ENCODE results near the gene CARNS1. TPM values are rescaled to one million over a fixed set of nuclear protein-coding genes. Genes with fewer than 3 reads are reported as not detected.
A peak's percentile ranks its signal among the peaks of the same experiment; 100 is the strongest.
"Not testable (repeated sequence)": the region's sequence is repeated elsewhere in the genome, so short reads cannot be mapped to it uniquely, and the experiment has no call there.

The CARNS1 gene
- polyA plus RNA-seq, 3 donors = 1.9 to 5.2 (median 4.1) TPM

DNA sequence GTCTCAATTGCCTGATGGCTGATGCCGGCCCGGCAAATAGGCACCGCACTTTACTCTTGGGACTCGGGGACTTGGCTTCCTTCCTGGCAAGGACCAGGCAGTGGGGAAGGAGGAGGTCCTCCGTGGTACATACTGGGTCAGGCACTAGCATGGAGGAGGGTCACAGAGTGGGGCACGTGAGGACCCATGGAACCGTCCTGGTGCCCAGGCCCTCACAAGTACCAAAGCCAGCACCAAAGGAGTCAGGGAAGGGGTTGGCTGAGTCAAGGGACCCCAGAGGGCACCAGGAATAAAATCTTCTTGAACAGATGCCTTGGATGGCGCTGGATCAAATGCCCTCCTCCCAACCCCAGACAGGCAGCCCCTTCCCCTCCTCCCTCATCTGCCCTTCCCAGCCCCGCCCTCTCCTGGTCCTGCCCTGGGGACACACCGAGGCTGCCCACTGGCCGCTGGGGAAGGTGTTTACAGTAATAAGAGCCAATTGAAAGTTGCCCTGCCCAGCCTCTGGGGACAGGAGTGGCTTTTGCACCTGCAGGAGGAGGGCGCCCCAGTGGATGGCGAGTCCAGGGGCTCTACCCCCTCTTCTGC, 5.6 kb upstream of the CARNS1 start:
- DNase-seq = no peak

DNA sequence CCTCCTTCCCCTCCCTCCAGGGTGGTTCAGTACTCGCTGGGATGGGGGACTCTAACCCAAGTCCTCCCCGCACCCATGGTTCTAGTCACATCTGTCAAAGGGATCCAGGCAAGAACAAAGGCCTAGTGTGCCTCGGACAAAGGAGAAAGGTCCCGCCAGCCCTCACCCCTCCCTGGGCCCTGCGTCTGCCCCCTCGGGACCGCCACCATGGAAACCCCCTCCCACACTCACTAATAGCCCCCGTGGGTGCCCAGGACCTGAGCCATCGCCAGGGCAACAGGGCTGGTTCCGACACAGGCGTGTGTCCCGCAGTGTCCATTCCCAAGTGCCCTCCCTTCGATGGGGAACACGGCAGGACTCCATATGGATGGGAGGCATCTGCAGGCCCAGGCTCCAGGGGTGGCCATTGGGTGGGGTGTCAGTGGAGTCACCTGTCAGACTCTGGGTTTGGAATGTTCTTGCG, 5.1 kb upstream of the CARNS1 start:
- DNase-seq = no peak

DNA sequence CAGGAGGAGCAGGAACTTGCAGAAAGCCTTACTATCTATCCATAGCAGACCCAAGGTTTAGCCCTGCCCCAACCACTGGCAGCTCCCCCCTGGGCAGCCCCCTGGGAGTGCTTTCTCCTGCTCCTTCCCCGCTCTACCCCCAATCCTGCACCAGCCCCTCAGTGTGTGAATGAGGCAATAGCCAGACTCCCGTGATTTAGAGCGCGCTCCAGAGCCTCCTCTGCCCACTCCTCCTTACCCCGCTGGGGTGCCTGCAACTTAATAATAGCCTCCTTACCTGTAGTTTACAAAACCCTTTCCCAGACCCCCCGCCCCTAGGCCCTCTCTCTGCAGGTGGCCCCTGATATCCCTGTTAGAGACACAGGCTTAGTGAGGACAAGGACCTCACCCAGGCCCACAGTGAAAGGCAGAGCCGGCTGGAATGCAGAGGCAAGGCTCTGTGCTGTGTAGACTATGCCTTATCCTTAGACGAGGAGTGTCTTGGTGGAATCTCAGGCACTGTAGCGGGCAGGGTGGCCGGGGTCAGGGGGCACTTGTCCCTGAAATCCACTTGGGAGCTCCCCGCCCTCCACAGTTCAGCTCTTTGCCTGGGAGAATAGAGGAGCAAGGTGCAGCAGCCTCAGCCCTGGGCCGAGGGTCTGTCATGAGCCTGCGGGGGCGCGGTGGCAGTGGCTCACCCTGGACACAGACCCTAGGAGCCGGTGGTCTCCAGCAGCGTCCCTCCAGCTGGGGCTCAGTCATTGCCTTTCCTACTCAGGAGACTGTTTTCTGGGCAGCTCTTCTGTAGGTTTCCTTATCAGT, 4.3 kb upstream of the CARNS1 start:
- no peak for DNase-seq

DNA sequence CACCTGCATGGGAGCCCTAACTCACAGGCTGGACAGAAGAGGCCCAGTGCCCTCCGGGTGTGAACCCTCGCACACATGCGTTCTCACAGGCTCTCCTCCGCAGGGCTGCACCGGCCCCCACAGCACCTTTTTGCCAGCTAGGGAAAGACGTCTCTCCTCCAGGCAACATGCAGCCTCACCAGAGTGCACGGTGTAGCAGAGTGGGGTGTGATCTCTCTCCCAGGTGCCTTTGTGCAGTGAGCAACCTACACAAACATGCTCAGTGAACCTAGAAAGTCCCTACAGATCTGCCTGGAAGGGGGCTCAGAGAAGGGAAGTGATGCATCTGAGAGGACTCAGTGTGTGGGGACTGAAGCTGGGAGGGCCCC, 3.7 kb upstream of the CARNS1 start:
- DNase-seq = no peak

DNA sequence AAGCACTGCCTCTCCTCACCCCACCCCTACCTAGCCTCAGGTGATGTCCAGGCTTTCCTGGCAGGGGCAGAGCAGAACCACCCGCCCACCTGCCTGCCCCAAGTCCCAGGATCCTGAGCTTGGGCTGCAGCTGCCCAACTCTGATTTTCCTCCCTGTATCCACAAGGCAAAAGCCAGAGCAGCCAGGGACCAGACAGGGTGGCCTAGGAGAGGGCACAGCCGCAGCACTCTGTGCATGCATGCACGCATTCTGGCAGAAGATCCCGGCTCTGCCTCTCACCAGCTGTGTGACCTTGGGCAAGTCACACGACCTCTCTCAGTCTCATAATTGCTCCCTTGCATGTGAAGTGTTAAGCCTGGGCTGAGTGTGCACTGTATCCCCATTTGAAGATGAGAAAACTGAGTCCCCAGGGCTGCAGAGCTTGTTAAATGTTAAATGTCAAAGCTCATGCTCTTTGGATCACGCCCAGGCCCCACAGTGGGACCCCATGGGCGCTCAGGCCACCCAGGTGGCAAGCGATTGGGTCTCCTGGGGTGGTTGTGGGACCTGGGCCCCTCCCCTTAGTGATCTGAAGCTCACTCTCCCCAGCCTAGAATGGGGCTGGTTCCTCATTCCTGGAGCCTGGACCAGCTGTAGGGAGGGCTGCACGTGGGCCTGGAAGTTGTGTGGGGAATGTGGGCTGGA, 2.8 kb upstream of the CARNS1 start:
- no peak for DNase-seq

DNA sequence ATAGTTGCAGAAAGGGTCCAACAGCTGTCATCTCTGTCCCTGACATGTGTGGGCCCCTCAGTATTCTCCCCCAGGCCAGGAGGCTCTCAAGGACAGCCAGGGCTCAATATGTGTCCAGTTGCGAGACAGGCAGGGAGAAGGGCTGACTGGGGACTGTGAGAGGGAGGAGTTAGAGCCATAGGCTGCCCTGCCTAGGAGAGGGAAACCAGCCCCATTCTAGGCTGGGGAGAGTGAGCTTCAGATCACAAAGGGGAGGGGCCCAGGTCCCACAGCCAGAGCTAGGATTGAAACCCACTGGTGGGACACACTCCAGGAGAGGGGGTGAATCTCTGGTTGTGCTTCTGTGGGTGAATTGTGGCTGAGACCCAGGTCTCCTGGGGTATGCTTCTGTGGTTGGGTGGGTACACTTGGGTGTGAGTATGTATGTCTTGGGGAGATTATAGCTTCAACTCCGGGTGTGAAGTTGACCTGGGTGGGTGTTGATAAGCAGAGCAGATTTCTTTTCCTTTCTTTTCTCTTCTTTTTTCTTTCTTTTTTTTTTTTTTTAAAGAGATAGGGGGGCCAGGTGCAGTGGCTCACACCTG, 2.1 kb upstream of the CARNS1 start:
- no peak for DNase-seq

DNA sequence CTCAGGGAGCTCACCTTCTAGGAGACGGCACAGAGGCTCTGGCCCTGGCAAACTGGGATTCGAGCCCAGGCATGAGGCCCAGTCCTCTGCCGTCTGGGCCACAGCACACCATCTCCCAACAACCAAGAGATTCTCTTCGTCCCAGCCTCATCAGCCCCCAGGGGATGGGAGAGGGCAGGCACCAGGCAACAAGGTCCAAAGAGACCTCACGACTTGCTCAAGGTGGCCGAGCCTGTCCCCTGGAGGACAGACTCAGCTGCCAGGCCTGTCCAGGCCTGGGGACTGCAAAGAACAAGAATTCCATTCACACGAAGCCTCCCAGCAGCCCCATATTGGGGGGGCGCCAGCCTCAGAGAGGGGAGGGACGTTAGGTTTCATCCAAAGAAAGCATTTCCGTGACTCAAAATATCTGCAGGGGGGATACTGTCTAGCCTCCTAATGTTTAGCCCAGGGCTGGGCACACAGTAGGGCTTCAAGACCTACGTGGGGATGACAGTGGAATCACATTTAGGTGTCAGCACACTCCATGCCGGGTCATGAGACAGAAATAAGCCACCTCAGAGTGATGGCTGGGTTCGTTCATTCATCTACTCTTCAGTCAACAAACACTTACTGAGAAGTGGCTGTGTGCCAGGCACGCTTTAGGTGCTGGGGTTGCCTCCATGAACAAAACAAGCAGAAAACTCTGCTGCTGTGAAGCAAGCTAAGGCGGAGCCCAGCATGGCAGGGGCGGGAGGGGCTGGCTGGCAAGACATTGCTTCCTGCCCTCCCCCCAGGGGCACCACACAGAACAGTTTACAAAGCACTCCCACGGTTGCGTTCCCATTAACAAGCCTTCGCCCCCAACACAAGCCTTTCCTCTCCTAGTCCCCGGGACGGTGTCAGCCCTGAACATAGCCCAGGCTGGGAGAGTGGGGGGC, 1.2 kb downstream of the CARNS1 start:
- DNase-seq = no peak

DNA sequence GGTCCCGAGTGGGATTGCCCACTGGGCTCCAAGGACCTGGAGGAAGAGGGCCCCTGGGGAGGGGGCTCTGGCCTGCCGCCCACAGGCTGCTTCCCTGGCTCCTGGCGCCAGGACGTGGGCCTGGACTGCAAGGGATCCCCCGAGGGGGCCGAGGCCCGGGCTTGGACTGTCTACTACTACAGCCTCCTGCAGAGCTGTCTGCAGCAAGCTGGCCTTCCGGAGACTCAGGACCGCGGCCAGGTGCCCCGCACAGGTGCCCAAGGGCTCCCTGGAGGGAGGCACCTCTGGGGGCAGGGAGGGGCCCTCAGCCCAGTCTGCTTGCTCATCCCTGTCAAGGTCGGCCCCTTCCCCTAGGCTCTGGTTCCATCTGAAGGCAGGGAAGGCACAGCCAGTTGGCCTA, 1.9 kb downstream of the CARNS1 start:
- DNase-seq = no peak

DNA sequence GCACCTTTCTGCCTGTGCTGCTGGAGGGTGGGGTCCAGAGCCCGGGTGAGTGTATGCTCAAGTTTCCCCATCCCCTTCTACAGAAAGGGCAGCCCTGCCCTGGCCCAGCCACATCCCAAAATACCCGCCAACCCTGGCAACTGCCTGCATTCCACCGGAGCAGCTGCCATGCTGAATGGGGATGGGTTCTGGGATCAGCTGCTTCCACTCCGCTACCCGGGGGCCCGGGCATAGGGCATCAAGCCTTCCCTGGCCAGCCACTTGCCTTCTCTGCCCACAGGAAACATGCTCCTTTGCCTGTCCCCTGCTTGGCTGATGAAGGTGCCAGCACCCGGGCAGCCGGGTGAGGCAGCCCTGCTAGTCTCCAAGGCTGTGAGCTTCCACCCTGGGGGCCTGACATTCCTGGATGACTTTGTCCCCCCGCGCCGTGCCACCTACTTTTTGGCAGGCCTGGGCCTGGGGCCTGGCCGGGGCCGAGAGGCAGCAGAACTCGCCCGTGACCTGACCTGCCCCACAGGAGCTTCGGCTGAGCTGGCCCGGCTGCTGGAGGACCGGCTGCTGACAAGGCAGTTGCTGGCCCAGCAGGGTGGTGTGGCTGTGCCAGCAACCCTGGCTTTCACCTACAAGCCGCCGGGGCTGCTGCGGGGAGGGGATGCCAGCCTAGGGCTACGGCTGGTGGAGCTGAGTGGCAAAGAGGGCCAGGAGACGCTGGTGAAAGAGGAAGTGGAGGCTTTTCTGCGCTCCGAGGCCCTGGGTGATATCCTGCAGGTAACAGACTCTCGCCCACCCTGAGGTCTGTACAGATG, 3.2 kb downstream of the CARNS1 start:
- no peak for DNase-seq

DNA sequence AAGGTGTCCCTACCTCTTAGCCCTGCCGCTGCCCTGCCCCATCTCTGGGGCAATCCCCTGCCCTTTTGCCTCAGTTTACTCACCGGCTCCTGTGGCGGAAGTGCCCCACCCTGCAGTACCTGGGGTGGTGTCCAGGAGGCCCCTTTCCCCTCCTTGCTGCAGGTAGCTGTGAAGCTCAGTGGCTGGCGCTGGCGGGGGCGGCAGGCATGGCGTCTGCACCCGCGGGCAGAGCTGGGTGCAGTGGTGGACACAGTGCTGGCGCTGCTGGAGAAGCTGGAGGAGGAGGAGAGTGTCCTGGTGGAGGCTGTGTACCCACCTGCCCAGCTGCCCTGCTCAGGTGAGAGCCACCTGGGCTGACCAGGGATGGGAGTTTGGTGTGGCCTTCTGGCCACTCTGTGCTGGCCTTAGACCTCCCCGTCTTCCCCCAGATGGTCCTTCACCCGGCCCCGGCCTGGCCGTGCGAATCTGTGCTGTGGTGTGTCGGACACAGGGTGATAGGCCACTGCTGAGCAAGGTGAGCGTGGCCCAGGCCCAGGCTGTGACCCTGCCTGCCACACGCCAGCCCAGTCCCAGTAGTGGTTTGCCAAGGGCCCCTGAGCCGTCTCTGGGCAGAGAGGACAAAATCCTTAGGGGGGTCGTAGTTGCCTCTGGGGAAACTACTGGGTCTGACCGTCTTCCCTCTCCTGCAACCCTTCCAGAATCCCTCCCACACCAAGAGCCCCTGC, 4.0 kb downstream of the CARNS1 start:
- DNase-seq = no peak

DNA sequence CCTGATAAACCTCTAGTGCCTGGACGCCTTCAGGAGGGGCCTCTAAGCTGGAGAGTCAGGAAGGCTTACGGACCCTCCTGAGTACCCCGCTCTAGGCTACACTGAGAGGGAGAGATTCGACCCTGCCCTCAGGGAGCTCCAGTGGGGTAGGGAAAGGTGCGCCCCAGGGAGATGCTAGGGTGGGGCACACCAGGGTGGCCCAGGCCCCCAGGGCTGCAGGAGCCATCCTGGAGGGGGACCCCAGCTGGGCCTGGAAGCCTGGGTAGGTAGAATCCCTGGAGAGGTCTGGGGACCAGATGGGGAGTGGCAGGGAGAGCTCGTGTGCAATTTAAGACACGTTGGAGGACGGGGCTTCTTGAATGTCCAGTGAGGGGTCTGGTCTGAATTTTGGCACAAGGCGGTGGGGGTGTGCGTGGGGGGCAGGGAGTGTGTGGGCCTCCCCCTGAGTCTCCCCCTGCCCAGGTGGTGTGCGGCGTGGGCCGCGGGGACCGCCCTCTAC, 4.7 kb downstream of the CARNS1 start:
- no peak for DNase-seq

DNA sequence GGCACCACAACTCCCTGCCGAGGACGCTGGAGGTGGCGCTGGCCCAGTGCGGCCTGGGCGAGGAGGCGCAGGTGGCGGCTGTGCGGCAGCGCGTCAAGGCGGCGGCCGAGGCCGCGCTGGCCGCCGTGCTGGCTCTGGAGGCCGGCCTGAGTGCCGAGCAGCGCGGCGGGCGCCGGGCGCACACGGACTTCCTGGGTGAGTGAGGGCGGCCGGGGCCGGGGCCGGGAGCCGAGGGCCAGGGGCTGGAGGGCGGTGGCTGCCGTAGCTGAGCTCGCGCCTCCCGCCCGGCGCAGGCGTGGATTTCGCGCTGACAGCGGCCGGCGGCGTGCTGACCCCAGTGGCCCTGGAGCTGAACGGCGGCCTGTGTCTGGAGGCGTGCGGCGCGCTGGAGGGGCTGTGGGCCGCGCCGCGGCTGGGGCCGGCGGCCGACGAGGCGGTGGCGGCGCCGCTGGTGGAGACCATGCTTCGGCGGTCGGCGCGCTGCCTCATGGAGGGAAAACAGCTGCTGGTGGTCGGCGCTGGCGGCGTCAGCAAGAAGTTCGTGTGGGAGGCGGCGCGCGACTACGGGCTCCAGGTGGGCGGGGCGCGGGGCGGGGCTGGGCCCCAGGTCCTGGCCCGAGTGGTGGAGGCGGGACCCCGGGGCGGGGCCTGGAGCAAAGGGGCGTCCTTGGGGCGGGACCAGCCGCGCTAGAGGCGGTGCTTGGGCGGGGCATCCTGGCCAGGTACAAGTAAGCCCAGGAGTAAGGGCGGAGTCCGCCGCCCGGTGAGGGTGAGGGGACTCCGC, 5.4 kb downstream of the CARNS1 start:
- DNase-seq = peak; percentile 94

DNA sequence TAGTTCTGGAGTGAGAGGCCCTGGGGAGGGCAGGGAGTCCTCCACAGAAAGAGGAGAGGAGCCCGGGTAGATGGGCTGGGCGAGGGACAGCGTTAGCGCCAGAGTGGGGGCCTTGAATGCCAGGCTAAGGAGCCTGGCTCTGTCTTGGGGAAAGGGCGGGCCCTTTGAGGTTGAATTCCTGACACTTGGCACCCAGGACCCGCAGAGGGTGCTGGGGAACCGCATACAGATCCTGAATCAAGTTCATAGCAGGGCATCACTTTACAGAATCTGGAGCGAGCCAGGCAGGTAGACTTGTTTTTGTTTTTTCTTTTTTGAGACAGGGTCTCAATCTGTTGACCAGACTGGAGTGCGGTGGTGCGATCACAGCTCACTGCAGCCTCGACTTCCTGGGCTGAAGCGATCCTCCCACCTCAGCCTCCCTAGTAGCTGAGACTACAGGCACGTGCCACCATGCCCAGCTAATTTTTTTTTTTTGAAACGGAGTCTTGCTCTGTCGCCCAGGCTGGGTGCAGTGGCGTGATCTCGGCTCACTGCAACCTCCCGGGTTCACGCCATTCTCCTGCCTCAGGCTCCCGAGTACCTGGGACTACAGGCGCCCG, 6.1 kb downstream of the CARNS1 start:
- no peak for DNase-seq

DNA sequence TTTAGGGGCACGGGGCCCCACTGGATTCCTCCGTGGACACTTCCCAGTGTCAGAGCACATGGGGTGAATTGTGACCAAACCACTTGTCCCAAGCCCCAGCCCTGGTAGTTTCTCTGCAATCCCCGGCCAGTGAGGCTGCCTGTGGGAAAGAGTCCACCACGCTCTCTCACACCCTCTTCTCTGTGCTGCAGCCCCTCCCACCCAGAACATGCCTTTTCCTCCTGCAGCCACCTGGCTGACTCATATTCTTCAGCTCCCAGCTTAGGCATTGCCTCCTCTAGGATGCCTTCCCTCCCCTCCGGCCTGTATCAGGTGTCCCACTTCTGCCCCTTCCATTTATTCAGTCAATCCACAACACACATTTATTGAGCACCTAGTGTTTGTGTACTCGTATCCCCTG, 7.4 kb downstream of the CARNS1 start:
- no peak for DNase-seq

DNA sequence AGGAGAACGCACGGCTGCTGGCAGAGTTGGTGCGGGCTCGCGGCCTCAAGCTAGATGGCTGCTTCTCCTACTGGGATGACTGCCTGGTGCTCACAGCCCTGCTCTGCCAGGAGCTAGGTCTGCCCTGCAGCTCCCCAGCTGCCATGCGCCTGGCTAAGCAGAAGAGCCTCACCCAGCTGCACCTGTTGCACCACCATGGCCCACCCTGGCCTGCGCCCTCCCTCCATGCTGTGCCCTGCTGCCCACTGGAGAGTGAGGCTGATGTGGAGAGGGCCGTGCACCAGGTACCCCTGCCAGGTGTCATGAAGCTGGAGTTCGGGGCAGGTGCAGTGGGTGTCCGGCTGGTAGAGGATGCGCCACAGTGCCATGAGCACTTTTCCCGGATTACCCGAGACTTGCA, 8.0 kb downstream of the CARNS1 start:
- DNase-seq = no peak

DNA sequence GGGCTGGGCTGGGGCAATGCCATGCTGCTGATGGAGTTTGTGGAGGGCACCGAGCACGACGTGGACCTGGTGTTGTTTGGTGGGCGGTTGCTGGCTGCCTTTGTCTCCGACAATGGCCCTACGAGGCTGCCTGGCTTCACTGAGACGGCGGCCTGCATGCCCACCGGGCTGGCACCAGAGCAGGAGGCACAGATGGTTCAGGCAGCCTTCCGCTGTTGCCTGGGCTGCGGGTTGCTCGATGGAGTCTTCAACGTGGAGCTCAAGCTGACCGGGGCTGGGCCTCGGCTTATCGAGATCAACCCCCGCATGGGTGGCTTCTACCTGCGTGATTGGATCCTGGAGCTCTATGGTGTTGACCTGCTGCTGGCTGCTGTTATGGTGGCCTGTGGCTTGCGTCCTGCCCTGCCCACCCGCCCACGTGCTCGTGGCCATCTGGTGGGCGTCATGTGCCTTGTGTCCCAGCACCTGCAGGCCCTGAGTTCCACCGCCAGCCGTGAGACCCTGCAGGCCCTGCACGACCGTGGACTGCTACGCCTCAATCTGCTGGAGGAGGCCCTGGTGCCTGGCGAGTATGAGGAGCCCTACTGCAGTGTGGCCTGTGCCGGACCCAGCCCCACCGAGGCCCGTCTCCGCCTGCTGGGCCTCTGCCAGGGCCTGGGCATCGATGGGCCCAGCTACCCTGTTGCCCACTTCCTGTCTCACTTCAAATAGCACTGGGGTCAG, 8.6 kb downstream of the CARNS1 start:
- DNase-seq = no peak

DNA sequence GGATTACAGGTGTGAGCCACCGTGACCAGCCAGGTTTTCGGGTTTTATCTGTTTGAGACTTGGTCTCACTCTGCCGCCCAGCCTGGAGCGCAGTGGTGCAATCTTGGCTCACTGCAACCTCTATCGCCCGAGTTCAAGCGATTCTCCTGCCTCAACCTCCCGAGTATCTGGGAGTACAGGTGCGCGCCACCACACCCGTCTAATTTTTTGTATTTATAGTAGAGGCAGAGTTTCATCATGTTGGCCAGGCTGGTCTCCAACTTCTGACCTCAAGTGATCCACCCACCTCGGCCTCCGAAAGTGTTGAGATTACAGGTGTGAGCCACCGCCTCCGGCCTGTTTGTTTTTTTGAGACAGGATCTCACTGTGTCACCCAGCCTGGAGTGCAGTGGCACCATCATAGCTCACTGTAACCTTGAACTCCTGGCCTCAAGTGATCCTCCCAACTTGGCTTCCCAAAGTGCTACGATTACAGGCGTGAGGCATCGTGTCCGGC, 11.9 kb downstream of the CARNS1 start:
- not testable (repeated sequence) for DNase-seq

Measured in renal pelvis (tissue), 4 donors.